Ishikawa (cell line): ENCODE results near the gene RPL5.

Experiments
- CEBPB ChIP-seq: IDR thresholded peaks from 2 replicates; pipeline ENCODE4 v1.6.1; 2012
- CREB1 ChIP-seq: IDR thresholded peaks from 2 replicates; pipeline ENCODE4 v1.6.1; 2012; ENCODE audit warnings: low read depth
- EGR1 ChIP-seq: IDR thresholded peaks from 2 replicates; pipeline ENCODE4 v1.6.1; 2012
- EP300 ChIP-seq: IDR thresholded peaks from 2 replicates; pipeline ENCODE4 v1.6.1; 2012; ENCODE audit warnings: borderline replicate concordance
- FOXM1 ChIP-seq: IDR thresholded peaks from 2 replicates; pipeline ENCODE4 v1.6.1; 2012; ENCODE audit warnings: low read depth, borderline replicate concordance
- NFIC ChIP-seq: IDR thresholded peaks from 2 replicates; pipeline ENCODE4 v1.6.1; 2012
- RAD21 ChIP-seq: IDR thresholded peaks from 2 replicates; pipeline ENCODE4 v1.6.1; 2012; ENCODE audit warnings: low read depth
- TAF1 ChIP-seq: IDR thresholded peaks from 2 replicates; pipeline ENCODE4 v1.6.1; 2012; ENCODE audit warnings: low read depth, mild to moderate bottlenecking
- TCF12 ChIP-seq: IDR thresholded peaks from 2 replicates; pipeline ENCODE4 v1.6.1; 2012; ENCODE audit warnings: low read depth
- TEAD4 ChIP-seq: IDR thresholded peaks from 2 replicates; pipeline ENCODE4 v1.6.1; 2012
- YY1 ChIP-seq: IDR thresholded peaks from 2 replicates; pipeline ENCODE4 v1.6.1; 2012; ENCODE audit warnings: low read depth
- ZBTB7A ChIP-seq: IDR thresholded peaks from 2 replicates; pipeline ENCODE4 v1.6.1; 2012; ENCODE audit warnings: low read depth
- TF ChIP-seq, protein P1 (sequence below): IDR thresholded peaks from 2 replicates; pipeline ENCODE4 v1.6.1; 2012
- TF ChIP-seq, protein P2 (sequence below): IDR thresholded peaks from 2 replicates; pipeline ENCODE4 v1.6.1; 2012
- TF ChIP-seq, protein P3 (sequence below): IDR thresholded peaks from 2 replicates; pipeline ENCODE4 v1.6.1; 2012; ENCODE audit warnings: low read depth, mild to moderate bottlenecking

RPL5 gene

DNA sequence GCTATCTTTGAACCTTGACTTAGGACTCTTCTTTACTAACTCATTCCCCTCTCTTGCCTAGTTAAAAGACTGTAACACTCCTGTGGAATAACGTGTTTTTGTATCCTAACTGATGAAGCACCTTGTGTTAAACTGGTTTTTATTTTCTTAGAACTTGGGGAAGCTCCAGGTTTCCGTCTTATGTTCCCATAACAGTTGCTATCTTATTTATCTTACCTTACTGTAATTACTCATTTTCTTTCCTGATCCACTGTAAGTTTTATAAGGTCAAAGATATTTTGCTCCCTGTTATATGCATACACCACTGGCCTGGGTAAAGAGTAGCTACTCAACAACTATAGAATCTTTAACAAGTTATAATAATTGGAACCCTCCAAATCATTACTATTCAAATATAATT is 43.1 kb downstream of the RPL5 start:
- TF ChIP-seq CREB1: no peak
- no peak for TF ChIP-seq NFIC
- no peak for TF ChIP-seq FOXM1
- no peak for TF ChIP-seq ZBTB7A
- no peak for TF ChIP-seq CEBPB
- TF ChIP-seq TCF12: no peak
- TF ChIP-seq EP300: no peak
- no peak for TF ChIP-seq EGR1
- no peak for TF ChIP-seq RAD21
- TF ChIP-seq TAF1: no peak
- TF ChIP-seq, protein P1, sequence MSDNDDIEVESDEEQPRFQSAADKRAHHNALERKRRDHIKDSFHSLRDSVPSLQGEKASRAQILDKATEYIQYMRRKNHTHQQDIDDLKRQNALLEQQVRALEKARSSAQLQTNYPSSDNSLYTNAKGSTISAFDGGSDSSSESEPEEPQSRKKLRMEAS: no peak
- TF ChIP-seq TEAD4: no peak
- no peak for TF ChIP-seq YY1
- TF ChIP-seq, protein P2, sequence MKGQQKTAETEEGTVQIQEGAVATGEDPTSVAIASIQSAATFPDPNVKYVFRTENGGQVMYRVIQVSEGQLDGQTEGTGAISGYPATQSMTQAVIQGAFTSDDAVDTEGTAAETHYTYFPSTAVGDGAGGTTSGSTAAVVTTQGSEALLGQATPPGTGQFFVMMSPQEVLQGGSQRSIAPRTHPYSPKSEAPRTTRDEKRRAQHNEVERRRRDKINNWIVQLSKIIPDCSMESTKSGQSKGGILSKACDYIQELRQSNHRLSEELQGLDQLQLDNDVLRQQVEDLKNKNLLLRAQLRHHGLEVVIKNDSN: no peak
- TF ChIP-seq, protein P3, sequence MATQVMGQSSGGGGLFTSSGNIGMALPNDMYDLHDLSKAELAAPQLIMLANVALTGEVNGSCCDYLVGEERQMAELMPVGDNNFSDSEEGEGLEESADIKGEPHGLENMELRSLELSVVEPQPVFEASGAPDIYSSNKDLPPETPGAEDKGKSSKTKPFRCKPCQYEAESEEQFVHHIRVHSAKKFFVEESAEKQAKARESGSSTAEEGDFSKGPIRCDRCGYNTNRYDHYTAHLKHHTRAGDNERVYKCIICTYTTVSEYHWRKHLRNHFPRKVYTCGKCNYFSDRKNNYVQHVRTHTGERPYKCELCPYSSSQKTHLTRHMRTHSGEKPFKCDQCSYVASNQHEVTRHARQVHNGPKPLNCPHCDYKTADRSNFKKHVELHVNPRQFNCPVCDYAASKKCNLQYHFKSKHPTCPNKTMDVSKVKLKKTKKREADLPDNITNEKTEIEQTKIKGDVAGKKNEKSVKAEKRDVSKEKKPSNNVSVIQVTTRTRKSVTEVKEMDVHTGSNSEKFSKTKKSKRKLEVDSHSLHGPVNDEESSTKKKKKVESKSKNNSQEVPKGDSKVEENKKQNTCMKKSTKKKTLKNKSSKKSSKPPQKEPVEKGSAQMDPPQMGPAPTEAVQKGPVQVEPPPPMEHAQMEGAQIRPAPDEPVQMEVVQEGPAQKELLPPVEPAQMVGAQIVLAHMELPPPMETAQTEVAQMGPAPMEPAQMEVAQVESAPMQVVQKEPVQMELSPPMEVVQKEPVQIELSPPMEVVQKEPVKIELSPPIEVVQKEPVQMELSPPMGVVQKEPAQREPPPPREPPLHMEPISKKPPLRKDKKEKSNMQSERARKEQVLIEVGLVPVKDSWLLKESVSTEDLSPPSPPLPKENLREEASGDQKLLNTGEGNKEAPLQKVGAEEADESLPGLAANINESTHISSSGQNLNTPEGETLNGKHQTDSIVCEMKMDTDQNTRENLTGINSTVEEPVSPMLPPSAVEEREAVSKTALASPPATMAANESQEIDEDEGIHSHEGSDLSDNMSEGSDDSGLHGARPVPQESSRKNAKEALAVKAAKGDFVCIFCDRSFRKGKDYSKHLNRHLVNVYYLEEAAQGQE: no peak

DNA sequence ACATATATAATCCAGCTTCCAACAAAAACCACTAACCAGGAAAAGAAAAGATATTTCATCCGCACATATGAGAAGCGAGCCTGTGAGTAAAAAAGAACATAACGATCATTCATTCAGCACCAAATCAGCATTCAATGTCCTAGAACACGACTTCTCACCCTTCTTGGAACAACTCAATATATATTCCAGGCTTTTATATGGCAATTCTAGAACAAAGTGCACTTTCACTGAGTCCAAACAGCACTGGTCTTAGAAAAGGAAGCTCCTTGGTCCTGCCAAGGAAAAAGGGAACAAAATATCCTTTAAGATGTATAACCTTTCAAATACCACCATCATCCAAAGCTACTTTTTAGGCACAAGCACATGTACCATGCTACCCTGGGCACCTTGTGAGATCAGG is 44.5 kb downstream of the RPL5 start:
- TF ChIP-seq YY1: no peak

DNA sequence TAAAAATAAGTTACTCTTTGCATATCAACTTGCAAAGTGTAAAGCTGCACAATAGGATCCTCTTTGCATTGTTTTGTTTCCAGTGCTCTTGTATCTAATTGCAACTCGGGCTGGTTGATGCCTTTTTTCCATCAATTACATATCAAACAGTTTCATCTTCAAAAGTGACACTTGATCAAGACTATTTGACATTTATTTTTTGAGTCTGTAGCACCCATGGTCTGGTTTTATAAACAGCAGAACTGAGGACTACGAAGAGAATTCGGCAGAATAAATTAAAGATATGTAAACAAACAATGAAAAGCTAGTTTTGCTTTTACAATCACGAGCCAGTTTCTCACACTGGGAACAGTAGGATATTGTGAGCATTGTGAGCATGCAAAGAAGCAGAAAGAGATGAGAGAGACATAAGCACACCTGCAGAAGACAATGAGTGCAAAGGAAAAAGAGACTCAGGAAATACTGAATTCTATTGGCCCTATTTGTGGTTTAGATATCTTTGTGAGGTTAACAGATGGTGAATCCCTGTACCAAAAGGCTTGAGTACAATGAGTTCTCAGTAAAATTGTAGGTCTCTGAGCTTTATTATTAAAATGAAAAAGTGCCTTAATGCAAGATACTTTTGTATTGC is 45.4 kb downstream of the RPL5 start:
- TF ChIP-seq EGR1 (no peak), ZBTB7A (no peak), CREB1 (no peak), YY1 (no peak), TEAD4 (no peak)
- TF ChIP-seq, protein P1: no peak
- TF ChIP-seq, protein P2: no peak

DNA sequence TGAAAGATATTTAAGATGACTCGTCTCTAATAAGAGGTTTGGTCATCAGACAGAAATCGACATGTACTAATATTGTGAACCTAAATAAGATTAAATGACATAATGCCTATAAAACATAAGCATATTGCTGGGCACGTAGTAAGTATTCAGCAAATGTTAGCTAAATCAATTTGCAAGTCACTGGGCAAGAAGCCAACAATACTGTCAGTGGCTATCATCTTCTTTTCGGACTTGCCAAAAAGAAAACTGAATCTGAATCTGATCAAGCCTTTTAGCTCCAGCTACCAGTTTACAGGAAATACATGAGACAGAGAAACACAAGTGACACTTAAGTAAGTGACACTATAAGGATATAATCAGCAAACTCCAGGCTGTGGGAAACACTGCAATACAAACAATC is 46.0 kb downstream of the RPL5 start:
- TF ChIP-seq, protein P1: no peak
- TF ChIP-seq RAD21 (no peak), TAF1 (no peak), EP300 (no peak), FOXM1 (no peak), CEBPB (no peak), EGR1 (no peak), TCF12 (no peak)
- TF ChIP-seq, protein P3: no peak

DNA sequence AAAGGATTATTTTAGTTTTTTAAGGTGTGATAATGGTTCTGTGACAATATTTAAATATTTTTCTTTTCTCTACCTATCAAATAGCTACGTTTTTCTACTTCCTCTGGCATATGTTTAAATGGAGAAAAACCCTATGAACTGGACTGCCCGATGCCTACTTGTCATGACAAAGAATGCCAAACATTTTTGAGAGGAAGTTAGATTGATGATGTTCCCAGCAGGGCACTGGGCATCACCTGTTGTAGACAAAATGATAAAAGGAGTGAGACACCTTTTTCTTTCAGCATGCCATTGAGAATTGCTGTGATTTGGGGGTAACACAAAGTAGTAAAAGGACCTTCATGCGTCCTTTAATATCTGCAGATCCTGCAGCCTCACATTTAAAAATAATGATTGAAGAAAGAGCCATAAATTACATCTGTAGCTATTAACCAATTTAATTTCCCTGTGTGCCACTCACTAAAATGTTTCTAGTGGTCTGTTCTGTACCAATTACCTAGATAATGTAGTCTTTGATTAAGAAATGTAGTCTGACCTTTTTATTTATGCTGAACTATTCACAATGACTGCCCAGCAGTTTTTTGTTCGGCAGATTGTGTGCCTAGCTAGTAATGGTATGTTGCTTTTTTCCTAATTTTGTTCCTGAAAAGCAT is 47.6 kb downstream of the RPL5 start:
- no peak for TF ChIP-seq FOXM1
- no peak for TF ChIP-seq CREB1
- TF ChIP-seq TEAD4: no peak
- TF ChIP-seq CEBPB: no peak
- TF ChIP-seq TAF1: no peak
- TF ChIP-seq, protein P2: no peak
- no peak for TF ChIP-seq EGR1
- TF ChIP-seq RAD21: no peak
- TF ChIP-seq, protein P3: no peak
